HepG2 (cell line): Measurements from ENCODE around the gene METTL27. TPM values are rescaled to one million over a fixed set of nuclear protein-coding genes. Genes with fewer than 3 reads are reported as not detected.

Experiments used
- BCLAF1 ChIP-seq: fragments of 450-650 bp; IDR thresholded peaks from 2 replicates; pipeline ENCODE4 v1.6.1; 2017; ENCODE audit warnings: mild to moderate bottlenecking
- JUN ChIP-seq: sonication (generic); formaldehyde crosslinking; IDR thresholded peaks from 2 replicates; pipeline ENCODE4 v1.4.0; 2020; ENCODE audit warnings: mild to moderate bottlenecking, missing genetic modification reagents
- NFAT5 ChIP-seq: sonication (generic); formaldehyde crosslinking; IDR thresholded peaks from 2 replicates; pipeline ENCODE4 v1.4.0; 2020; ENCODE audit warnings: missing genetic modification reagents
- PATZ1 ChIP-seq: sonication (generic); formaldehyde crosslinking; IDR thresholded peaks from 2 replicates; pipeline ENCODE4 v1.4.0; 2020; ENCODE audit warnings: missing genetic modification reagents
- PAWR ChIP-seq: sonication (generic); formaldehyde crosslinking; IDR thresholded peaks from 2 replicates; pipeline ENCODE4 v1.4.0; 2020; ENCODE audit warnings: missing genetic modification reagents, mild to moderate bottlenecking, borderline replicate concordance
- PAXIP1 ChIP-seq: sonication (generic); formaldehyde crosslinking; conservative IDR thresholded peaks from 2 replicates; pipeline ENCODE4 v1.4.0; 2020; ENCODE audit warnings: mild to moderate bottlenecking, missing genetic modification reagents, moderate library complexity
- SAP130 ChIP-seq: IDR thresholded peaks from 2 replicates; pipeline ENCODE4 v1.6.1; 2016; ENCODE audit warnings: low read depth
- TSC22D2 ChIP-seq: sonication (generic); formaldehyde crosslinking; IDR thresholded peaks from 2 replicates; pipeline ENCODE4 v1.5.1; 2020; ENCODE audit warnings: missing genetic modification reagents, mild to moderate bottlenecking, borderline replicate concordance
- U2AF2 ChIP-seq: fragments of 200-400 bp; formaldehyde crosslinking; IDR thresholded peaks from 2 replicates; pipeline ENCODE4 v1.6.1; 2017; ENCODE audit warnings: low read depth, mild to moderate bottlenecking, low read length
- ZNF547 ChIP-seq: sonication (generic); formaldehyde crosslinking; IDR thresholded peaks from 2 replicates; pipeline ENCODE4 v1.5.1; 2020; ENCODE audit warnings: mild to moderate bottlenecking, missing genetic modification reagents
- ZNF576 ChIP-seq: sonication (generic); formaldehyde crosslinking; IDR thresholded peaks from 2 replicates; pipeline ENCODE4 v1.4.0; 2020; ENCODE audit warnings: mild to moderate bottlenecking, missing genetic modification reagents
- ZNF784 ChIP-seq: sonication (generic); formaldehyde crosslinking; IDR thresholded peaks from 2 replicates; pipeline ENCODE4 v1.5.1; 2020; ENCODE audit warnings: missing genetic modification reagents, mild to moderate bottlenecking, borderline replicate concordance
- ZSCAN21 ChIP-seq: sonication (generic); formaldehyde crosslinking; IDR thresholded peaks from 2 replicates; pipeline ENCODE4 v1.8.0; 2022; ENCODE audit warnings: mild to moderate bottlenecking, missing genetic modification reagents, moderate library complexity, borderline replicate concordance
- polyA plus RNA-seq, 8 experiments: library from polyadenylated mRNA; depleted of rRNA in 3 of 8; stranded (reverse) in 7 of 8; unstranded in 1 of 8; fragments of >200 nt; fragmentation: Illumina TruSeq in 4 of 8; extraction: Trizol in 4 of 8; gene quantifications; 2 replicates each; pipeline versions ENCODE4 v1.2.1 to v1.2.3, GENCODE V29; 2011 to 2016; ENCODE audit warnings: low read depth in 4 of 8, missing spikeins in 1 of 8, mixed read lengths in 1 of 8; ENCODE audit not compliant: insufficient read depth in 1 of 8
- total RNA-seq, 5 experiments: library from RNA; depleted of rRNA; stranded (reverse); fragments of >200 nt; fragmentation: Illumina TruSeq; extraction: Trizol; gene quantifications; 2 replicates each; pipeline ENCODE4 v1.2.3, GENCODE V29; 2016; ENCODE audit warnings: low read depth in 1 of 5

METTL27 gene
- total and polyA plus RNA-seq, 2 of the 13 experiments (the other 11 are each of a cell fraction or from before 2014, with no cell fraction given), result 2.0 to 3.0 TPM

GRCh38 chr7:73879977-73880681, 37.8 kb upstream of the METTL27 start (continued):
- TF ChIP-seq NFAT5 (CRISPR knock-in tag), result no peak
- TF ChIP-seq PATZ1 (CRISPR knock-in tag), result peak; percentile 28; the same call in 1 of the 2 replicates
- peak; percentile 35; the same call in 1 of the 2 replicates for TF ChIP-seq PAXIP1 (CRISPR knock-in tag)
- no peak for TF ChIP-seq ZNF784 (CRISPR knock-in tag)
- no peak for TF ChIP-seq TSC22D2
- TF ChIP-seq ZNF547 (CRISPR knock-in tag), result no peak
- TF ChIP-seq BCLAF1, result no peak
- TF ChIP-seq ZSCAN21, result no peak
- TF ChIP-seq JUN (CRISPR knock-in tag), result no peak
- peak; percentile 24; the same call in 1 of the 2 replicates for TF ChIP-seq SAP130 (CRISPR knock-in tag)
- TF ChIP-seq U2AF2, result no peak
- no peak for TF ChIP-seq PAWR (CRISPR knock-in tag)
- TF ChIP-seq ZNF576 (CRISPR knock-in tag), result no peak
